ENCODE measurements around the gene FRMD3. TPM values are rescaled to one million over a fixed set of nuclear protein-coding genes. Genes with fewer than 3 reads are reported as not detected.

FRMD3 gene
- total and polyA plus RNA-seq, 2 donors (not counting 3 experiments of a cell fraction or from before 2014, with no cell fraction given), result 3.0 to 6.1 TPM

- ChIA-PET CTCF (no interaction called here), POLR2A (no interaction called here)
- Histone ChIP-seq H3K4me3 (replicated peaks in 1 of 3; ENCODE audit: insufficient read depth in 1 of 3, low read depth in 1 of 3, low read length in 3 of 3) (no peak overlapping the region), H3K36me3 (ENCODE audit: control insufficient read depth in 2 of 2, extremely low read depth in 1 of 2, insufficient read depth in 2 of 2, low read length in 2 of 2) (no peaks in the 10 kb centered on the region), H4K20me1 (replicated peaks; ENCODE audit: control insufficient read depth, extremely low read depth, insufficient read depth, low read length) (no peaks in the 10 kb centered on the region), H3K4me1 (ENCODE audit: control insufficient read depth, extremely low read depth, insufficient read depth, low read length) (peaks cover 25% of the 10 kb centered on the region), H3K9me3 (replicated peaks; ENCODE audit: control insufficient read depth, insufficient read depth, low read length) (no peaks in the 10 kb centered on the region), H2AFZ (ENCODE audit: low read depth, low read length) (no peak overlapping the region), H3K27ac (ENCODE audit: insufficient read depth, low read depth, low read length) (no peak overlapping the region), H3K9me1 (replicated peaks; ENCODE audit: control insufficient read depth, extremely low read depth, insufficient read depth, low read length) (no peaks in the 10 kb centered on the region), H3K4me2 (ENCODE audit: insufficient read depth, low read length) (no peak overlapping the region), H3K79me2 (ENCODE audit: control insufficient read depth, insufficient read depth, low read length) (no peaks in the 10 kb centered on the region), H3K9ac (replicated peaks; ENCODE audit: extremely low read depth, insufficient read depth, low read length) (no peak overlapping the region), H3K27me3 (ENCODE audit: control insufficient read depth in 2 of 2, insufficient read depth in 2 of 2, low read length in 2 of 2) (no peaks in the 10 kb centered on the region)
- DNase-seq (ENCODE audit: low read depth, low spot score) (no peak), FAIRE-seq (no peak)
- TF ChIP-seq GATA2 (IDR thresholded peaks at IDR 0.05; ENCODE audit: insufficient read depth, insufficient read length, low read depth, low read length), result no peak
- no peak for TF ChIP-seq FOS (IDR thresholded peaks at IDR 0.05; ENCODE audit: borderline replicate concordance, insufficient read depth, low read length)
- no peak for TF ChIP-seq CTCF (IDR thresholded peaks at IDR 0.05; ENCODE audit: extremely low read depth in 1 of 2, insufficient read depth in 1 of 2, low read depth in 1 of 2, low read length in 2 of 2)
- no peak for TF ChIP-seq POLR2AphosphoS5 (IDR thresholded peaks at IDR 0.05; ENCODE audit: insufficient read depth, low read depth, low read length)
- no peak for TF ChIP-seq JUN (IDR thresholded peaks at IDR 0.05; ENCODE audit: borderline replicate concordance, insufficient read depth, insufficient read length, low read depth)
- TF ChIP-seq MYC (IDR thresholded peaks at IDR 0.05; ENCODE audit: low read depth, low read length), result no peak
- no peak for TF ChIP-seq MAX (IDR thresholded peaks at IDR 0.05; ENCODE audit: insufficient read depth, insufficient read length)
- no peak for TF ChIP-seq EZH2 (IDR thresholded peaks at IDR 0.05; ENCODE audit: borderline replicate concordance, low read depth, low read length, severe bottlenecking)
- TF ChIP-seq POLR2A (IDR thresholded peaks at IDR 0.05; ENCODE audit: low read depth, low read length), result no peak
- BruUV-seq (replicated peaks), result no TSS peak
- dilution Hi-C loops (cut with MboI; ENCODE audit: extremely low pct_ligation_motif_present, low sequenced_read_pairs) (no loop called here), intact Hi-C loops (cut with micrococcal nuclease) (no loop called here)
Measured at GRCh38 chr9:83284746-83285145, 253.5 kb downstream of the FRMD3 start.

All from endothelial cell of umbilical vein (primary cell).